GM21528 (cell line): ENCODE data around the gene ANO5.
A peak's percentile ranks its signal among the peaks of the same experiment; 100 is the strongest.
"Not testable (repeated sequence)": the region's sequence is repeated elsewhere in the genome, so short reads cannot be mapped to it uniquely, and the experiment has no call there.

ENCODE experiments used
- ATAC-seq: cut with Tn5 transposase; IDR thresholded peaks from one replicate; pipeline ENCODE4 v1.9.1; 2021; ENCODE audit warnings: mild to moderate bottlenecking, moderate library complexity; ENCODE audit not compliant: unreplicated experiment, low FRiP score

Gene ANO5

GRCh38 chr11:22199243-22199642, 6.4 kb downstream of the ANO5 start:
- ATAC-seq, result no peak

- ATAC-seq, result no peak
Observed at GRCh38 chr11:22203281-22203680, 10.4 kb downstream of the ANO5 start.

GRCh38 chr11:22207162-22207561, 14.3 kb downstream of the ANO5 start:
- ATAC-seq, result no peak

GRCh38 chr11:22208151-22208858, 15.4 kb downstream of the ANO5 start:
- ATAC-seq, result no peak

GRCh38 chr11:22216940-22217339, 24.1 kb downstream of the ANO5 start:
- ATAC-seq, result no peak

- no peak for ATAC-seq
Observed at GRCh38 chr11:22221143-22221542, 28.3 kb downstream of the ANO5 start.

- no peak for ATAC-seq
Observed at GRCh38 chr11:22225190-22225589, 32.3 kb downstream of the ANO5 start.

- no peak for ATAC-seq
Observed at GRCh38 chr11:22234743-22235142, 41.9 kb downstream of the ANO5 start.

- no peak for ATAC-seq
Observed at GRCh38 chr11:22244986-22245592, 52.2 kb downstream of the ANO5 start.

- no peak for ATAC-seq
Observed at GRCh38 chr11:22246992-22247391, 54.1 kb downstream of the ANO5 start.

- ATAC-seq, result no peak
Observed at GRCh38 chr11:22249871-22250270, 57.0 kb downstream of the ANO5 start.

GRCh38 chr11:22256876-22257275, 64.0 kb downstream of the ANO5 start:
- no peak for ATAC-seq

- ATAC-seq, result no peak
Observed at GRCh38 chr11:22263613-22264012, 70.7 kb downstream of the ANO5 start.

GRCh38 chr11:22268983-22269624, 76.2 kb downstream of the ANO5 start:
- ATAC-seq, result not testable (repeated sequence)

GRCh38 chr11:22273781-22274180, 80.9 kb downstream of the ANO5 start:
- no peak for ATAC-seq

GRCh38 chr11:22275600-22275999, 82.7 kb downstream of the ANO5 start:
- ATAC-seq, result no peak

- no peak for ATAC-seq
Observed at GRCh38 chr11:22276535-22276934, 83.7 kb downstream of the ANO5 start.

- not testable (repeated sequence) for ATAC-seq
Observed at GRCh38 chr11:22284991-22285390, 92.1 kb downstream of the ANO5 start.

GRCh38 chr11:22302368-22302767, 109.5 kb downstream of the ANO5 start:
- ATAC-seq, result no peak

- peak; percentile 60 for ATAC-seq
Observed at GRCh38 chr11:22304337-22304961, 111.6 kb downstream of the ANO5 start.

GRCh38 chr11:22317656-22318055, 124.8 kb downstream of the ANO5 start:
- ATAC-seq, result no peak
